Fibroblast of the aortic adventitia (primary cell): ENCODE data around the gene NSF. TPM values are rescaled to one million over a fixed set of nuclear protein-coding genes. Genes with fewer than 3 reads are reported as not detected.
"Not testable (repeated sequence)": the region's sequence is repeated elsewhere in the genome, so short reads cannot be mapped to it uniquely, and the experiment has no call there.

Experiments used
- DNase-seq: peaks from one replicate; pipeline ENCODE4 v3.0.0-alpha.2; 2010; ENCODE audit warnings: low read depth
- H3K4me3 ChIP-seq: 2 replicates; pipeline ENCODE4 v1.5.1; 2011; ENCODE audit warnings: low read depth, mild to moderate bottlenecking, control low read depth, low read length, moderate library complexity
- CTCF ChIP-seq: IDR thresholded peaks from 2 replicates; pipeline ENCODE4 v1.5.1; 2011; ENCODE audit warnings: mild to moderate bottlenecking, low read length, control low read depth, inconsistent platforms; ENCODE audit not compliant: insufficient read depth
- total RNA-seq: library from RNA; depleted of rRNA; stranded (reverse); fragments of >200 nt; gene quantifications from 2 replicates; pipeline ENCODE4 v1.2.3, GENCODE V29; 2012; ENCODE audit warnings: low replicate concordance

Gene NSF
- total RNA-seq, 1 donor: 59.7 TPM

- not testable (repeated sequence) for H3K4me3 ChIP-seq, DNase-seq
These were observed 93.2 kb downstream of the NSF start for GRCh38 chr17:46683653-46684052.

DNA sequence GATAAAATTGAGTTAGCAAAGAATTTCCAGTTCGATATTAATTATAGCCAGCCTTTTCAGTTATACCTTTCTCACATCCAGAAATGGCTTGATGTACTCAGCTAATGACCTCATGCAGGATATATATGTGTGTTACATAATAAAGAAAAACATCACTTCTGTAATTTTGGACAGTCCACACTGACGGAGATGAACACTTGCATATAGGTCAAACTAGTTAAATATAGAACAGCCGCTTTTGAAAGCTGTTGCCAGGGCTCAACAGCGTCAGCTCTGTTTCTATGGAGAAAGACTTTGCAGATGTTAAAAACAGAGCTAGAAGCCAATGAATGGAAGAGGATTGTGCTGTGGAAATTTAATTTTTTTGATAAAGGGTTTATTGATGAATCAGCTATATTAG, 94.8 kb downstream of the NSF start:
- H3K4me3 ChIP-seq, DNase-seq: not testable (repeated sequence)

GRCh38 chr17:46692196-46692595, 101.7 kb downstream of the NSF start:
- not testable (repeated sequence) for DNase-seq

GRCh38 chr17:46693283-46693682, 102.8 kb downstream of the NSF start:
- H3K4me3 ChIP-seq, DNase-seq: not testable (repeated sequence)

More at GRCh38 chr17:46692196-46692595, 101.7 kb downstream of the NSF start:
- H3K4me3 ChIP-seq: not testable (repeated sequence)

GRCh38 chr17:46696522-46696921, 106.1 kb downstream of the NSF start:
- DNase-seq, H3K4me3 ChIP-seq: not testable (repeated sequence)

DNA sequence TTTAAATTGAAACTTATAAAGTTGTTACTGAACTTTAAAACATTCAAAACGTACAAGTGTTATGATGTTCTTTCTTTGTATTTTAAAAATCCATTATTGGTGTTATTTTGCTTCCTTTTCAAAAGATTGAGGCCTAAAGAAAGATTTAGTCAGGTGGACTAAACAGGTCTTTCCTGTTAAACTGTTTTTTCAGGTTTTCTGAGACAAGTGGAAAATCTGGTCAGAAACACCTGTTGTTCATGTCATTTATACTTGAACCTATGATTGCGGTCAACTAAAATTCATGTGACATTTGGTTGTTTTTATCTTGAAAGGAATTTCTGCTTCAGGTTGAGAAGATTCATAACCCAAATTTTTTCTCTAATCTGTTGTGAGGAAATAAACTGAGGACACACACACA, 108.5 kb downstream of the NSF start:
- not testable (repeated sequence) for DNase-seq, H3K4me3 ChIP-seq

GRCh38 chr17:46717999-46718398, 127.5 kb downstream of the NSF start:
- no peak overlapping the region for H3K4me3 ChIP-seq
- no peak for TF ChIP-seq CTCF
- DNase-seq: no peak

DNA sequence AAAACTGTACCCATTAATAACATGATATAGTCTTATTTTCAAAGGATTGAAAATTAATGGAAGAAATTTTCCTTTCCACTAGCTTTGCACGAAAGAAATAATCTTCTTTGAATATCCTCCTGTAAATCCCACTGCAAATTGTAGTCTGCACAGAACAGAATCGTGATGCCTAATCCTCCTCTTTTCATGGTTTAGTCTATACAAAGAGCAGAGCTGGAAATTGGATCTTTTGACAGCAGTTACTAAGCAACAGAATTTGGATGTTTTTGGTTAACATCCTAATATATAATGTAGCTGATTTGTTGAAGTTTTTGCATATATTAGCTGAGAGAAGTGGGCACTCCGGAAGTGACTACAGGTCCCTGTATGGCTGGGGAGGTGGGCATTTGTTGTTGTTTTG, 129.4 kb downstream of the NSF start:
- no peak for DNase-seq
- TF ChIP-seq CTCF: no peak
- no peak overlapping the region for H3K4me3 ChIP-seq

- H3K4me3 ChIP-seq: no peak overlapping the region
- DNase-seq: no peak
- TF ChIP-seq CTCF: no peak
These were observed 129.9 kb downstream of the NSF start for GRCh38 chr17:46720408-46720807.

GRCh38 chr17:46722662-46723285, 132.3 kb downstream of the NSF start:
- no peak for DNase-seq
- TF ChIP-seq CTCF: no peak
- H3K4me3 ChIP-seq: no peak overlapping the region
